ENCODE data around the gene LRIG2. TPM values are rescaled to one million over a fixed set of nuclear protein-coding genes. Genes with fewer than 3 reads are reported as not detected.

The LRIG2 gene
- total RNA-seq, 2 experiments from 2014 or later: 12.9 to 15.8 TPM

DNA sequence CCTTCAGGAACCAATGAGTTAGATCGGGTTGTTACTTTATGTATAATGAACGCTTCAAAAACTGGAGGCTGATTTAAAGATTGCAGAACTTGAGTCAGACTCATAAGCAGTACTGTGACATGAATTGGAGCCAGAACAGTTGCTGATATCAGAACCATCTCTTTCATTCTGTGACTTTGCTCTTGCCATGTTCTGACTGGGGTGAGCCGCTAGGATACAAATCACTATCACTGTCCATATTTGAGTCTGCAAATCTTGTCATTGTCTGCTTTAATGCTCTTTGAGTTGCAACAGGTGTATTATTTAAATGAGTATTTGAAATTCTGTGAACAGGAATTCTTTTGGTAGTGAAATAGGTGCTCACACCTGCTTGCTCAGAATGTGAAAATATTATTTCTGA, 52.5 kb downstream of the LRIG2 start:
- intact Hi-C loops (cut with DNase I, micrococcal nuclease): no loop called here
- H3K9me3 ChIP-seq (ENCODE audit: control insufficient read depth in 1 of 2, insufficient read depth in 1 of 2, low read length in 2 of 2): no peaks in the 10 kb centered on the region
- no peaks in the 10 kb centered on the region for H3K27me3 ChIP-seq (ENCODE audit: control insufficient read depth in 1 of 2, insufficient read depth in 2 of 2, low read length in 2 of 2)
- no peak overlapping the region for H3K27ac Mint-ChIP-seq
- peaks cover 6% of the 10 kb centered on the region for H3K4me1 Mint-ChIP-seq (ENCODE audit: low read depth)
- H3K4me3 ChIP-seq (ENCODE audit: low read length): no peak overlapping the region
- H3K4me1 ChIP-seq (ENCODE audit: insufficient read depth, low read length): no peaks in the 10 kb centered on the region
- no peak overlapping the region for H3K27ac ChIP-seq (ENCODE audit: low read depth in 1 of 2, low read length in 2 of 2)
- H3K36me3 ChIP-seq (ENCODE audit: insufficient read depth, low read length): peaks cover 55% of the 10 kb centered on the region
- H3K27me3 Mint-ChIP-seq: no peaks in the 10 kb centered on the region
- H3K36me3 Mint-ChIP-seq (ENCODE audit: low read depth): peaks cover 80% of the 10 kb centered on the region
- ChIA-PET CTCF (no interaction called here), POLR2A (no interaction called here)
- ATAC-seq (ENCODE audit: poor library complexity) (no peak), DNase-seq (no peak)
- TF ChIP-seq, protein P1, sequence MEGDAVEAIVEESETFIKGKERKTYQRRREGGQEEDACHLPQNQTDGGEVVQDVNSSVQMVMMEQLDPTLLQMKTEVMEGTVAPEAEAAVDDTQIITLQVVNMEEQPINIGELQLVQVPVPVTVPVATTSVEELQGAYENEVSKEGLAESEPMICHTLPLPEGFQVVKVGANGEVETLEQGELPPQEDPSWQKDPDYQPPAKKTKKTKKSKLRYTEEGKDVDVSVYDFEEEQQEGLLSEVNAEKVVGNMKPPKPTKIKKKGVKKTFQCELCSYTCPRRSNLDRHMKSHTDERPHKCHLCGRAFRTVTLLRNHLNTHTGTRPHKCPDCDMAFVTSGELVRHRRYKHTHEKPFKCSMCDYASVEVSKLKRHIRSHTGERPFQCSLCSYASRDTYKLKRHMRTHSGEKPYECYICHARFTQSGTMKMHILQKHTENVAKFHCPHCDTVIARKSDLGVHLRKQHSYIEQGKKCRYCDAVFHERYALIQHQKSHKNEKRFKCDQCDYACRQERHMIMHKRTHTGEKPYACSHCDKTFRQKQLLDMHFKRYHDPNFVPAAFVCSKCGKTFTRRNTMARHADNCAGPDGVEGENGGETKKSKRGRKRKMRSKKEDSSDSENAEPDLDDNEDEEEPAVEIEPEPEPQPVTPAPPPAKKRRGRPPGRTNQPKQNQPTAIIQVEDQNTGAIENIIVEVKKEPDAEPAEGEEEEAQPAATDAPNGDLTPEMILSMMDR (IDR thresholded peaks at IDR 0.05): no peak
- H3K9me3 Mint-ChIP-seq: no peaks in the 10 kb centered on the region
- no peak overlapping the region for H3K4me3 Mint-ChIP-seq

DNA sequence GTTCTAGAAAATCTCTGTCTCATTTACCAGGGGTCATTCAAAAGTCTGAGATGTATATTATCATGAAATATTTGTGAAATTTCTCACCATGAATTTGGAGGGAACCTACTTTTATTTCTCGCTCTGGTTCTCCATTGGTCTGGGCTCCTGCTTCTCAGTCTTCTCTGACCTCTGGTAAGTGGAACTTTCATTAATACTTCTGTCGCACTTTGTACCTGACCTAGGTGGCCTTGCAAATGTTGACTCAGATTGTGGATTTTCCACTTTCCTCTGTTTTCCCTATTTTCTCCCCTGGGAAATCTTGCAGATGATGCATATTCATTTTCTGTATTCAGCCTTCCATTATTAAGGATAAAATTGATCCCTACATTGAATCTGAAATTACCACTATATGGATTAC, 53.2 kb downstream of the LRIG2 start:
- Histone ChIP-seq H3K27ac (ENCODE audit: low read depth in 1 of 2, low read length in 2 of 2) (no peak overlapping the region), H3K4me1 (ENCODE audit: insufficient read depth, low read length) (no peaks in the 10 kb centered on the region), H3K36me3 (ENCODE audit: insufficient read depth, low read length) (peaks cover 52% of the 10 kb centered on the region), H3K27me3 (ENCODE audit: control insufficient read depth in 1 of 2, insufficient read depth in 2 of 2, low read length in 2 of 2) (no peaks in the 10 kb centered on the region), H3K9me3 (ENCODE audit: control insufficient read depth in 1 of 2, insufficient read depth in 1 of 2, low read length in 2 of 2) (no peaks in the 10 kb centered on the region), H3K4me3 (ENCODE audit: low read length) (no peak overlapping the region)
- TF ChIP-seq, protein P1 (IDR thresholded peaks at IDR 0.05): no peak
- Mint-ChIP-seq H3K4me1 (ENCODE audit: low read depth) (peaks cover 8% of the 10 kb centered on the region), H3K36me3 (ENCODE audit: low read depth) (peaks cover 77% of the 10 kb centered on the region), H3K27ac (no peak overlapping the region), H3K9me3 (no peaks in the 10 kb centered on the region), H3K27me3 (no peaks in the 10 kb centered on the region), H3K4me3 (no peak overlapping the region)
- no peak for ATAC-seq (ENCODE audit: poor library complexity)
- POLR2A ChIA-PET: no interaction called here
- CTCF ChIA-PET: no interaction called here
- DNase-seq: no peak
- intact Hi-C loops (cut with DNase I, micrococcal nuclease): no loop called here

DNA sequence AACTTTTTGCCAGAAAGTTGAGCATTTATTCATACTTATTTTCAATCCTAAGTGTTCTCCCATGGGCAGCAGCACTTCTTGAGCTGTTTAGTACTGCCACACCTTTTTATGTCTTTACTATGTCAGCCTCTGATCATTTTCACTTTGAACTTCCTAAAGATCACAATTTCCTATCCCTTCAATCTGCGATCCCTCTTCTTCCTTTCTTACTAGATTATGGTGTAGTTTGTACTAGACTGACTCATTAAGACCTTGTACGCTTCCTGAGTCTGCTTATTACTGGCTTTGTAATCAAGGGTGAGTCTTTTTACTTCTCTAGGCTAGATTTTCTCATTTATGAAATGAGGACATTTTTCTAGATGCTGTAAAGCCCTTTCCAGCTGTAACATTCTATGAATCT, 55.1 kb downstream of the LRIG2 start:
- Histone ChIP-seq H3K4me1 (ENCODE audit: insufficient read depth, low read length) (no peaks in the 10 kb centered on the region), H3K27me3 (ENCODE audit: control insufficient read depth in 1 of 2, insufficient read depth in 2 of 2, low read length in 2 of 2) (no peaks in the 10 kb centered on the region), H3K4me3 (ENCODE audit: low read length) (no peak overlapping the region), H3K9me3 (ENCODE audit: control insufficient read depth in 1 of 2, insufficient read depth in 1 of 2, low read length in 2 of 2) (no peaks in the 10 kb centered on the region), H3K27ac (ENCODE audit: low read depth in 1 of 2, low read length in 2 of 2) (no peak overlapping the region), H3K36me3 (ENCODE audit: insufficient read depth, low read length) (peaks cover 37% of the 10 kb centered on the region)
- H3K9me3 Mint-ChIP-seq: no peaks in the 10 kb centered on the region
- ATAC-seq (ENCODE audit: poor library complexity) (no peak), DNase-seq (no peak)
- no peak overlapping the region for H3K4me3 Mint-ChIP-seq
- POLR2A ChIA-PET: no interaction called here
- intact Hi-C loops (cut with DNase I, micrococcal nuclease): no loop called here
- peaks cover 60% of the 10 kb centered on the region for H3K36me3 Mint-ChIP-seq (ENCODE audit: low read depth)
- H3K4me1 Mint-ChIP-seq (ENCODE audit: low read depth): peaks cover 21% of the 10 kb centered on the region
- TF ChIP-seq, protein P1 (IDR thresholded peaks at IDR 0.05): no peak
- no peaks in the 10 kb centered on the region for H3K27me3 Mint-ChIP-seq
- CTCF ChIA-PET: interaction anchor here (0.8 kb wide), 1 partner anchor 736 kb away, joined by 5 read pairs; no protein-coding TSS in a partner anchor
- H3K27ac Mint-ChIP-seq: no peak overlapping the region

All from CD4-positive, alpha-beta T cell (primary cell).